PC-3 (cell line): Measurements from ENCODE around the gene SIT1.

Experiments
- EZH2phosphoT487 ChIP-seq: fragments of 300-600 bp; sonication (generic); IDR thresholded peaks from 2 replicates; pipeline ENCODE4 v1.6.1; 2018; ENCODE audit warnings: mild to moderate bottlenecking, antibody characterized with exemption, low read length, borderline replicate concordance
- TF ChIP-seq, protein P1 (sequence below): fragments of 300-600 bp; sonication (generic); conservative IDR thresholded peaks from 2 replicates; pipeline ENCODE4 v1.5.1; 2017; ENCODE audit warnings: antibody characterized with exemption, low read depth, mild to moderate bottlenecking, low read length

DNA sequence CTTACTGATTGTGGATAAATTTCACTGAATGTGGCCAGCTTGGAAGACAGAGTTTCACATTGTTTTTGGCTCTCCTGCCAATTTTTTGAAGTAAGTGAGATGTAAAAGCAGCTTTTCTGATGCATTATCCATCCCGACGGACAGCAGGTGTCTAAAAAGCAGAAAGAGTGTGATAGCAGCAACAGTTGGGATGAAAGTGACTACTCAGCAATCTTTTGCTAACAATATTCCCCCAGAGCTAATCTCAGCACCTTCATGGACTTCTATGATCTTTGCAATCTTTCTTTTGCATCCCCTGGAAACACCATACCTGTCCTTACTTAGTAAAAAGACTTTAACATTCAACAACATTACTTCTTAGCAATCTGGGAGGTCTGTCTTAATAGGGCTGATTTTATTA is 37.9 kb downstream of the SIT1 start:
- TF ChIP-seq EZH2phosphoT487 = no peak
- TF ChIP-seq, protein P1, sequence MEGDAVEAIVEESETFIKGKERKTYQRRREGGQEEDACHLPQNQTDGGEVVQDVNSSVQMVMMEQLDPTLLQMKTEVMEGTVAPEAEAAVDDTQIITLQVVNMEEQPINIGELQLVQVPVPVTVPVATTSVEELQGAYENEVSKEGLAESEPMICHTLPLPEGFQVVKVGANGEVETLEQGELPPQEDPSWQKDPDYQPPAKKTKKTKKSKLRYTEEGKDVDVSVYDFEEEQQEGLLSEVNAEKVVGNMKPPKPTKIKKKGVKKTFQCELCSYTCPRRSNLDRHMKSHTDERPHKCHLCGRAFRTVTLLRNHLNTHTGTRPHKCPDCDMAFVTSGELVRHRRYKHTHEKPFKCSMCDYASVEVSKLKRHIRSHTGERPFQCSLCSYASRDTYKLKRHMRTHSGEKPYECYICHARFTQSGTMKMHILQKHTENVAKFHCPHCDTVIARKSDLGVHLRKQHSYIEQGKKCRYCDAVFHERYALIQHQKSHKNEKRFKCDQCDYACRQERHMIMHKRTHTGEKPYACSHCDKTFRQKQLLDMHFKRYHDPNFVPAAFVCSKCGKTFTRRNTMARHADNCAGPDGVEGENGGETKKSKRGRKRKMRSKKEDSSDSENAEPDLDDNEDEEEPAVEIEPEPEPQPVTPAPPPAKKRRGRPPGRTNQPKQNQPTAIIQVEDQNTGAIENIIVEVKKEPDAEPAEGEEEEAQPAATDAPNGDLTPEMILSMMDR = no peak
